ENCODE measurements around the gene SIT1. TPM values are rescaled to one million over a fixed set of nuclear protein-coding genes. Genes with fewer than 3 reads are reported as not detected.

SIT1 gene
- total RNA-seq, 1 donor from 2014 or later = 0.33 TPM

DNA sequence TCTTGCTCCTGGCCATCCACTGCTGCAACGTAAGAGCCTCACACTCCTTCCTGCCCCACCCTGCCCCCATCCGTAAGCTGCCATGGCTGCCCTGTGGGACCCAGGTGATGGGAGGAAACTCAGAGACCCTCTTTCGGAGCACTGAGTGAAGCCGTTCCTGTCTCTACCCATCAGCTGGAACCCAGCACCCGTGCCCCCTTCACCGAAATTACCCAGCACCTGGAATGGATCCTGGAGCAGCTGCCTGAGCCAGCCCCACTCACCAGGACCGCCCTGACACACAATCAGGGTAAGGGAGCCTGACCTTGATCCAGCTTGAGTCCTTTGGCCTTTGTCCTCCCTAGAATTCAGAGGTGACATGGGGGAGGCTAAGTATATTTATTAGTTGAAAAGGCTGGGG, 42.5 kb downstream of the SIT1 start:
- no peak for DNase-seq (ENCODE audit: low read depth, low spot score)
- H3K9me3 Mint-ChIP-seq = peaks cover 2% of the 10 kb centered on the region
- peaks cover 10% of the 10 kb centered on the region for H3K27me3 Mint-ChIP-seq (ENCODE audit: low read depth)

DNA sequence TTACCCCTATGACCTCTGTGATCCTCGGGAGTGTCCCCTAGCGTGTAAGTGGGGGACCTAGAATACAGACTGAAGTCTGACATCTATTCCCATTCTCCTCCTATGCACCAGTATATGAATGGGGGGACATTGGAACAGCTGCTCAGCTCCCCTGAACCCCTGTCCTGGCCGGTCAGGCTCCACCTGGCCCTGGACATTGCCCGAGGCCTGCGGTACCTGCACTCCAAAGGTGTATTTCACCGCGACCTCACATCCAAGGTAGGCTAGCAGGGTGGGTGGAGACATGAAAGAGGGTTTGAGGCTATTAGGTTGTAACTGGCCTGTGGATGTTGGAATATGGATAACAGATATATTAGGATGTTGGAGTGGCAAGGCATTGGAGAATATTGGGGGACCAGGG, 44.0 kb downstream of the SIT1 start:
- TF ChIP-seq, protein P1, sequence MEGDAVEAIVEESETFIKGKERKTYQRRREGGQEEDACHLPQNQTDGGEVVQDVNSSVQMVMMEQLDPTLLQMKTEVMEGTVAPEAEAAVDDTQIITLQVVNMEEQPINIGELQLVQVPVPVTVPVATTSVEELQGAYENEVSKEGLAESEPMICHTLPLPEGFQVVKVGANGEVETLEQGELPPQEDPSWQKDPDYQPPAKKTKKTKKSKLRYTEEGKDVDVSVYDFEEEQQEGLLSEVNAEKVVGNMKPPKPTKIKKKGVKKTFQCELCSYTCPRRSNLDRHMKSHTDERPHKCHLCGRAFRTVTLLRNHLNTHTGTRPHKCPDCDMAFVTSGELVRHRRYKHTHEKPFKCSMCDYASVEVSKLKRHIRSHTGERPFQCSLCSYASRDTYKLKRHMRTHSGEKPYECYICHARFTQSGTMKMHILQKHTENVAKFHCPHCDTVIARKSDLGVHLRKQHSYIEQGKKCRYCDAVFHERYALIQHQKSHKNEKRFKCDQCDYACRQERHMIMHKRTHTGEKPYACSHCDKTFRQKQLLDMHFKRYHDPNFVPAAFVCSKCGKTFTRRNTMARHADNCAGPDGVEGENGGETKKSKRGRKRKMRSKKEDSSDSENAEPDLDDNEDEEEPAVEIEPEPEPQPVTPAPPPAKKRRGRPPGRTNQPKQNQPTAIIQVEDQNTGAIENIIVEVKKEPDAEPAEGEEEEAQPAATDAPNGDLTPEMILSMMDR (conservative IDR thresholded peaks at IDR 0.05) = no peak
- H3K27me3 Mint-ChIP-seq (ENCODE audit: low read depth) = peaks cover 2% of the 10 kb centered on the region
- peaks cover 34% of the 10 kb centered on the region for H3K4me1 Mint-ChIP-seq
- peaks cover 2% of the 10 kb centered on the region for H3K9me3 Mint-ChIP-seq
- peaks cover 2% of the 10 kb centered on the region for H3K36me3 Mint-ChIP-seq (ENCODE audit: low read depth)
- H3K4me3 Mint-ChIP-seq = peak overlapping the region; percentile 67
- H3K27ac Mint-ChIP-seq (ENCODE audit: unreplicated experiment) = no peak overlapping the region
- no peak for DNase-seq (ENCODE audit: low read depth, low spot score)

More for the DNA sequence above, 42.5 kb downstream of the SIT1 start:
- H3K4me3 Mint-ChIP-seq = no peak overlapping the region
- H3K36me3 Mint-ChIP-seq (ENCODE audit: low read depth) = peaks cover 2% of the 10 kb centered on the region
- TF ChIP-seq, protein P1 (conservative IDR thresholded peaks at IDR 0.05) = no peak
- peaks cover 26% of the 10 kb centered on the region for H3K4me1 Mint-ChIP-seq
- no peak overlapping the region for H3K27ac Mint-ChIP-seq (ENCODE audit: unreplicated experiment)

DNA sequence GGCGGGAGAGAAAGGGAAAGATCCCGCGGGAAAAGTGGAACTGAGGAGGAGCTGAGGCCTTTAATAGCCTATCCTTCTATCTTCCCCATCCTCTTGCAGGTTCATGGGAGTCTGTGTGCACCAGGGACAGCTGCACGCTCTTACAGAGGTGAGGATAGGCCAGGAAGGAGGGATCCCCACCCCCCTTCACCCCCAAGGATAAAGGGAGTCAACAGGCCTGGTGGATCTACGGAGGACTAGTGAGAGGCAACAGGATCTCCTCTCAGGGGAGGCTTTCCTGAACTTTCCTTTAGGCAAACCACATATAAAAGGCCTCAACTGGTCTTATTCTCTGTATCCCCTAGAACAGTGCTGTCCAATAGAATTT, 44.6 kb downstream of the SIT1 start:
- DNase-seq (ENCODE audit: low read depth, low spot score) = no peak
- Mint-ChIP-seq H3K27me3 (ENCODE audit: low read depth) (no peaks in the 10 kb centered on the region), H3K9me3 (peaks cover 2% of the 10 kb centered on the region), H3K27ac (ENCODE audit: unreplicated experiment) (peak overlapping the region; percentile 87), H3K4me3 (peak overlapping the region; percentile 92), H3K36me3 (ENCODE audit: low read depth) (peaks cover 2% of the 10 kb centered on the region), H3K4me1 (peaks cover 34% of the 10 kb centered on the region)
- TF ChIP-seq, protein P1 (conservative IDR thresholded peaks at IDR 0.05) = no peak

DNA sequence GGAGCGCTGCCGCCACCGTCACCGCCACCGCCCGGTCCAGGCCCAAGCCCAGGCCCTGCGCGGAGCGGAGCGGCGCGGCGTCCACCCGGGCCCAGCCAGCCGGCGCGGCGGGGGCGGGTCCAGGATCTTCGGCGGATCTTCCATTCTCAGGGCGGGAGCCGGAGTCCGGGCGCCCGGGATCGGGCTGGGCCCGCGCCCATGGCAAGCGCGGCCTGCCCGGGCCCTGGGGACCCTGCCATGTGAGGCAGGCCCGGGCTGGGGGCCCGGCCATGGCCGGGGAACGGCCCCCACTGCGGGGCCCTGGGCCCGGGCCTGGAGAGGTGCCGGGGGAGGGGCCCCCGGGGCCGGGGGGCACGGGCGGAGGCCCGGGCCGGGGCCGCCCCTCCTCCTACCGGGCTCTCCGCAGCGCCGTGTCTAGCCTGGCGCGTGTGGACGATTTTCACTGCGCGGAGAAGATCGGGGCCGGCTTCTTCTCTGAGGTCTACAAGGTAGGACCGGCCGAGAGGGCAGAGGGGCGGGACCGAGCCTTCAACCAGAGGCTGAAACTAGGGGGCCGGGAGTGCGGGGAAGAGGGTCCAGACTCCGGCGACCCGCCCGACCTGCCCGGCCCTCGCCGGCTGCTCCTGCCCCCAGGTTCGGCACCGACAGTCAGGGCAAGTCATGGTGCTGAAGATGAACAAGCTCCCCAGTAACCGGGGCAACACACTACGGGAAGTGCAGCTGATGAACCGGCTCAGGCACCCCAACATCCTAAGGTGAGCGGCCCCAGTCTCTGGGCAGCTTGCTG, 45.2 kb downstream of the SIT1 start:
- DNase-seq (ENCODE audit: low read depth, low spot score) = peak; percentile 8
- peaks cover 2% of the 10 kb centered on the region for H3K36me3 Mint-ChIP-seq (ENCODE audit: low read depth)
- no peak overlapping the region for H3K27ac Mint-ChIP-seq (ENCODE audit: unreplicated experiment)
- H3K27me3 Mint-ChIP-seq (ENCODE audit: low read depth) = no peaks in the 10 kb centered on the region
- H3K4me3 Mint-ChIP-seq = peak overlapping the region; percentile 92
- peaks cover 2% of the 10 kb centered on the region for H3K9me3 Mint-ChIP-seq
- H3K4me1 Mint-ChIP-seq = peaks cover 34% of the 10 kb centered on the region
- TF ChIP-seq, protein P1 (conservative IDR thresholded peaks at IDR 0.05) = no peak

DNA sequence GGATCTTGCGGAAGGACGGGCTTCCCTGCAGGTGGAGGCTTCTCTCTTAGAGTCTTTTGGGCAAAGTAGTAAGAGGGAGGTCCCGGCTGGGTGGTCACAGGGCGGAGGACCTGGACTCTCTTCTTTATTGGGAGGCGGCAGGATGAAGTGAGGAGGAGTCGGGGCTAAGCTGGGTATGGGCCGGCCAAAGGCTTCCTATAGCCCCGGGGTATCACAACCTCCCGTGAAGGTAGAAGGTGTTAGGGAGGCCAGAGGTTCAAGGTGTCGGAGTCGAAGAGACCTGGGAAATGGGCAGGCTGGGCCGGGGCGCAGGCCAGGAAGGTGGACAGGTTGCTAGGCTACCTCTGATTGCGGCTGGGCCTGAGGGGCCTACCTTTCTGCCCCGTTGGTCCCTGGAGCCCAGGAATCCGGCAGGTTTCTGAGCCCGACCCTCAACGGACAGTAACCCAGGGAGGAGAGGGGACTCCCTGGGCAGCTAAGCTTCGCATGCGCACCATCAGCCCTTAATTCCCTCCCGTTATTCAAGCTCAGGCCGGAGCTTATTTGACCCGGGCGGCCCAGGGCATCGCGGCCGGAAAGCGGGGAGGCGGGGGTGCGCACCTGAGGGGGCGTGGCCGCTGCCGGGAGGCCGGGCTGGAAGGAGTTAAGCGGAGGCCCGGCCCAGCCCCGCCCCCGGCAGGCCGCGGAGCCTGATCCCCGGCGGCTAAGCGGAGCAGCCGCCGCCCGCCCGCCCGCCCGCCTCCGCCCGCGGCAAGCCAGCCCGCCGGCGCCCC, 46.0 kb downstream of the SIT1 start, which contains the start of gene TESK1:
TESK1 (plus strand) TSS at position 685 of the 773 bp plus-strand sequence. CDS start 358 bp downstream, outside the sequence.
- peak within 1 kb of the TSS; percentile 98 for H3K27ac Mint-ChIP-seq (ENCODE audit: unreplicated experiment)
- peaks cover 2% of the 10 kb centered on the region for H3K36me3 Mint-ChIP-seq (ENCODE audit: low read depth)
- peaks cover 34% of the 10 kb centered on the region for H3K4me1 Mint-ChIP-seq
- peak; percentile 64 for DNase-seq (ENCODE audit: low read depth, low spot score)
- TF ChIP-seq, protein P1 (conservative IDR thresholded peaks at IDR 0.05) = no peak
- H3K4me3 Mint-ChIP-seq = peak within 1 kb of the TSS; percentile 99
- H3K9me3 Mint-ChIP-seq = peaks cover 2% of the 10 kb centered on the region
- H3K27me3 Mint-ChIP-seq (ENCODE audit: low read depth) = no peaks in the 10 kb centered on the region
